Sciatic nerve (tissue), 2 donors: Measurements from ENCODE around the gene UNC5C. TPM values are rescaled to one million over a fixed set of nuclear protein-coding genes. Genes with fewer than 3 reads are reported as not detected.

Experiments
- ATAC-seq: fragments of 200-7000 bp; cut with Tn5 transposase; one replicate; pipeline ENCODE4 v1.9.1; 2020; ENCODE audit warnings: mild to moderate bottlenecking, moderate library complexity
- DNase-seq: peaks from one replicate; pipeline ENCODE4 v3.0.0-alpha.2; 2020; ENCODE audit warnings: low spot score
- intact Hi-C: fragments of 100-400 bp; cut with DNase I; formaldehyde crosslinking; loops from one replicate; pipeline ENCODE4 v1.14.2; 2022
- total RNA-seq: library from RNA; stranded (reverse); fragmentation: NEBNext Ultra II Directional; extraction: Animal tissue kit (Norgen Biotek cat#: 25700); gene quantifications from one replicate; pipeline ENCODE4 v1.2.1, GENCODE V29; 2021
- donor health status: DM: no; HTN: no; CAD: no.
- donor health status: DM: no; HTN: no; CAD: no.

The UNC5C gene
- total RNA-seq, 1 donor from 2014 or later: 4.5 TPM

GRCh38 chr4:95215991-95216605, 332.7 kb downstream of the UNC5C start:
- no peak for DNase-seq
- peak; percentile 74 for ATAC-seq
- intact Hi-C loops: no loop called here

- intact Hi-C loops: no loop called here
- ATAC-seq: no peak
- no peak for DNase-seq
Measured at GRCh38 chr4:95215043-95215442, 333.7 kb downstream of the UNC5C start.

GRCh38 chr4:95214408-95214807, 334.4 kb downstream of the UNC5C start:
- no peak for DNase-seq
- intact Hi-C loops: no loop called here
- no peak for ATAC-seq

- DNase-seq (no peak), ATAC-seq (no peak)
- intact Hi-C loops: no loop called here
Measured at GRCh38 chr4:95213366-95213765, 335.4 kb downstream of the UNC5C start.

- DNase-seq: no peak
- intact Hi-C loops: no loop called here
- no peak for ATAC-seq
Measured at GRCh38 chr4:95212692-95213091, 336.1 kb downstream of the UNC5C start.

- intact Hi-C loops: no loop called here
- ATAC-seq (no peak), DNase-seq (no peak)
Measured at GRCh38 chr4:95209927-95210326, 338.8 kb downstream of the UNC5C start.

- intact Hi-C loops: no loop called here
- DNase-seq (no peak), ATAC-seq (no peak)
Measured at GRCh38 chr4:95204873-95205272, 343.9 kb downstream of the UNC5C start.

- ATAC-seq (peak; percentile 50), DNase-seq (no peak)
- intact Hi-C loops: no loop called here
Measured at GRCh38 chr4:95204267-95204844, 344.4 kb downstream of the UNC5C start.

- intact Hi-C loops: no loop called here
- ATAC-seq (no peak), DNase-seq (no peak)
Measured at GRCh38 chr4:95198961-95199360, 349.8 kb downstream of the UNC5C start.

- intact Hi-C loops: no loop called here
- ATAC-seq: no peak
- DNase-seq: no peak
Measured at GRCh38 chr4:95197353-95197752, 351.4 kb downstream of the UNC5C start.

GRCh38 chr4:95193391-95194224, 355.2 kb downstream of the UNC5C start:
- ATAC-seq (no peak), DNase-seq (no peak)
- intact Hi-C loops: no loop called here

- intact Hi-C loops: no loop called here
- ATAC-seq: peak; percentile 27
- DNase-seq: no peak
Measured at GRCh38 chr4:95191537-95191936, 357.2 kb downstream of the UNC5C start.

- intact Hi-C loops: no loop called here
- ATAC-seq (peak; percentile 39), DNase-seq (no peak)
Measured at GRCh38 chr4:95190751-95191436, 357.9 kb downstream of the UNC5C start.

- DNase-seq (no peak), ATAC-seq (no peak)
- intact Hi-C loops: no loop called here
Measured at GRCh38 chr4:95188701-95189370, 359.9 kb downstream of the UNC5C start.

- DNase-seq (no peak), ATAC-seq (no peak)
- intact Hi-C loops: no loop called here
Measured at GRCh38 chr4:95186666-95187065, 362.1 kb downstream of the UNC5C start.

GRCh38 chr4:95183656-95184408, 364.9 kb downstream of the UNC5C start:
- ATAC-seq (no peak), DNase-seq (no peak)
- intact Hi-C loops: no loop called here

GRCh38 chr4:95181996-95182306, 366.8 kb downstream of the UNC5C start:
- DNase-seq (no peak), ATAC-seq (no peak)
- intact Hi-C loops: no loop called here

- ATAC-seq (no peak), DNase-seq (no peak)
- intact Hi-C loops: no loop called here
Measured at GRCh38 chr4:95181243-95181995, 367.4 kb downstream of the UNC5C start.
